Anterior cingulate cortex (tissue), 58 donors: ENCODE measurements around the gene URB2.
"Not testable (repeated sequence)": the region's sequence is repeated elsewhere in the genome, so short reads cannot be mapped to it uniquely, and the experiment has no call there.

Experiments
- DNase-seq, 58 donors: peaks; one replicate each; lab custom pipeline; 2025; lab: John Stamatoyannopoulos, UW

Gene URB2

GRCh38 chr1:229685149-229685548 is 59.1 kb downstream of the URB2 start:
- DNase-seq, result no peak

- no peak for DNase-seq
Measured at GRCh38 chr1:229689273-229689672, 63.2 kb downstream of the URB2 start.

GRCh38 chr1:229689904-229690303 is 63.9 kb downstream of the URB2 start:
- no peak for DNase-seq

- no peak for DNase-seq
Measured at GRCh38 chr1:229690662-229691061, 64.6 kb downstream of the URB2 start.

- no peak for DNase-seq
Measured at GRCh38 chr1:229691362-229691761, 65.3 kb downstream of the URB2 start.

- no peak for DNase-seq
Measured at GRCh38 chr1:229693129-229693900, 67.3 kb downstream of the URB2 start.

- peak in 41 of 58 donors; percentile 6 to 68 (median 34) for DNase-seq
Measured at GRCh38 chr1:229694053-229694693, 68.1 kb downstream of the URB2 start.

GRCh38 chr1:229696385-229696784 is 70.3 kb downstream of the URB2 start:
- DNase-seq, result no peak

- peak in 4 of 58 donors; percentile 6 to 18 (median 11) for DNase-seq
Measured at GRCh38 chr1:229699613-229700267, 73.7 kb downstream of the URB2 start.

GRCh38 chr1:229704157-229704556 is 78.1 kb downstream of the URB2 start:
- DNase-seq, result no peak

GRCh38 chr1:229705152-229705551 is 79.1 kb downstream of the URB2 start:
- not testable (repeated sequence) for DNase-seq

- DNase-seq, result not testable (repeated sequence)
Measured at GRCh38 chr1:229707127-229707526, 81.1 kb downstream of the URB2 start.

- DNase-seq, result no peak
Measured at GRCh38 chr1:229709500-229710013, 83.5 kb downstream of the URB2 start.
